Smooth muscle cell (in vitro differentiated cells): ENCODE data around the gene INTS15. TPM values are rescaled to one million over a fixed set of nuclear protein-coding genes. Genes with fewer than 3 reads are reported as not detected.
"Not testable (repeated sequence)": the region's sequence is repeated elsewhere in the genome, so short reads cannot be mapped to it uniquely, and the experiment has no call there.

Experiments used
- DNase-seq: peaks from one replicate; lab custom pipeline; 2025; ENCODE audit not compliant: unreplicated experiment; lab: John Stamatoyannopoulos, UW
- H2AFZ ChIP-seq: fragments of 200-600 bp; sonication (generic); 2 replicates; pipeline ENCODE4 v1.6.0; 2016; ENCODE audit warnings: antibody characterized with exemption, low read depth, mild to moderate bottlenecking
- H3F3A ChIP-seq: fragments of 200-600 bp; sonication (generic); 2 replicates; pipeline ENCODE4 v1.6.0; 2017; ENCODE audit warnings: antibody characterized with exemption, low read depth
- H3K27ac ChIP-seq: fragments of 200-600 bp; sonication (generic); 2 replicates; pipeline ENCODE4 v1.5.1; 2016; ENCODE audit warnings: low read depth, mild to moderate bottlenecking
- H3K27me3 ChIP-seq: fragments of 200-600 bp; sonication (generic); 2 replicates; pipeline ENCODE4 v1.6.1; 2016; ENCODE audit warnings: low read depth, mild to moderate bottlenecking
- H3K36me3 ChIP-seq: fragments of 200-600 bp; sonication (generic); 2 replicates; pipeline ENCODE4 v1.5.1; 2016; ENCODE audit warnings: low read depth
- H3K4me1 ChIP-seq: fragments of 200-600 bp; sonication (generic); 2 replicates; pipeline ENCODE4 v1.5.1; 2016; ENCODE audit warnings: low read depth
- H3K4me2 ChIP-seq: fragments of 200-600 bp; sonication (generic); 2 replicates; pipeline ENCODE4 v1.6.0; 2016; ENCODE audit warnings: mild to moderate bottlenecking
- H3K4me3 ChIP-seq: fragments of 200-600 bp; sonication (generic); 2 replicates; pipeline ENCODE4 v1.5.1; 2016; ENCODE audit warnings: mild to moderate bottlenecking
- H3K79me2 ChIP-seq: fragments of 200-600 bp; sonication (generic); 2 replicates; pipeline ENCODE4 v1.6.0; 2016; ENCODE audit warnings: low read depth, mild to moderate bottlenecking
- H3K9ac ChIP-seq: fragments of 200-600 bp; sonication (generic); 2 replicates; pipeline ENCODE4 v1.6.0; 2016; ENCODE audit warnings: low read depth
- H3K9me3 ChIP-seq: fragments of 200-600 bp; sonication (generic); replicated peaks from 2 replicates; pipeline ENCODE4 v1.5.1; 2016; ENCODE audit warnings: low read depth
- H4K20me1 ChIP-seq: fragments of 200-600 bp; sonication (generic); 2 replicates; pipeline ENCODE4 v1.6.0; 2016; ENCODE audit warnings: low read depth
- WGBS: methylation state at CpG from one replicate; pipeline ENCODE4 v1.1.7; 2016; ENCODE audit warnings: low lambda C conversion rate; 5-methylcytosine and 5-hydroxymethylcytosine counted together
- polyA plus RNA-seq: library from polyadenylated mRNA; unstranded; fragments of >200 nt; fragmentation: Nextera tagmentation; extraction: Ambion mirVana; gene quantifications from 2 replicates; pipeline ENCODE4 v1.2.1, GENCODE V29; 2016
- total RNA-seq: library from RNA; depleted of rRNA; stranded (reverse); fragments of >200 nt; gene quantifications from 2 replicates; pipeline ENCODE4 v1.2.3, GENCODE V29; 2014
- TF ChIP-seq, protein P1 (sequence below): fragments of 200-600 bp; sonication (generic); IDR thresholded peaks from 2 replicates; pipeline ENCODE4 v1.5.1; 2017; ENCODE audit warnings: borderline replicate concordance, mild to moderate bottlenecking, antibody characterized with exemption; ENCODE audit not compliant: insufficient read depth, poor library complexity, severe bottlenecking

INTS15 gene
- total and polyA plus RNA-seq, 2 experiments from 2014 or later: 14.7 to 25.9 TPM

DNA sequence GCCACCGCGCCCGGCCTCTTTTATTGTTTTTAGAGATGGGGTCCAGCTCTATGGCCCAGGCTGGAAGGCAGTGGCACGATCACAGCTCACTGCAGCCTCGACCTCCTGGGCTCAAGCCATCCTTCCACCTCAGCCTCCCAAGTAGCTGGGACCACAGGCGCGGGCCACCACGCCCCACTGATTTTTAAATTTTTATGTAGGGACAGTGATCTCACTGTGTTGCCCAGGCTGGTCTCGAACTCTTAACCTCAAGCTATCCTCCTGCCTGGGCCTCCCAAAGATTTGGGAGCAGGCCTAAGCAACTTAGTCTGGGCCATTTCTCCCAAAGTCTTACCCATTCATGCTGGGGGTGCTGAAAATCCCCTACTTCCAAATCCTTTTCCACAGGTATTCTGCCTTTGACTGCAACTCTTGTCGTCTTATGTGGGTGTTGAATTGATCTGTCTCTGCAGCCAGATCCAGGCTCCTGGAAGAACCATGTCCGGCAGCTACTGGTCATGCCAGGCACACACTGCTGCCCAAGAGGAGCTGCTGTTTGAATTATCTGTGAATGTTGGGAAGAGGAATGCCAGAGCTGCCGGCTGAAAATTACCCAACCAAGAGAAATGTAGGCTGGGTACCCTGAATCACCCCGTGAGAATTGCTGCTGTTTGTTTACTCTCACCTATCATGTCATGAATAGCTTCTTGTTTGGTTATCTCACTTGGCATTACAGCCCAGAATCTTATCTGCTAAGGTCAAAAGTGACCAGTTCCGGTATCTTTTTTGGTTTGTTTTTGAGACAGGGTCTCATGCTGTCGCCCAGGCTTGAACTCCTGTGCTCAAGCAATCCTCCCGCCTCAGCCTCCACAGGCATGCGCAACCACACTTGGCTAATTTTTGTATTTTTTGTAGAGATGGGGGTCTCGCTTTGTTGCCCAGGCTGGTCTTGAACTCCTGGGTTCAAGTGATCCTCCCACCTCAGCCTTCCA, 11.4 kb upstream of the INTS15 start:
- 93% methylated on average over 18 of the region's 18 CpGs for whole genome bisulfite sequencing

DNA sequence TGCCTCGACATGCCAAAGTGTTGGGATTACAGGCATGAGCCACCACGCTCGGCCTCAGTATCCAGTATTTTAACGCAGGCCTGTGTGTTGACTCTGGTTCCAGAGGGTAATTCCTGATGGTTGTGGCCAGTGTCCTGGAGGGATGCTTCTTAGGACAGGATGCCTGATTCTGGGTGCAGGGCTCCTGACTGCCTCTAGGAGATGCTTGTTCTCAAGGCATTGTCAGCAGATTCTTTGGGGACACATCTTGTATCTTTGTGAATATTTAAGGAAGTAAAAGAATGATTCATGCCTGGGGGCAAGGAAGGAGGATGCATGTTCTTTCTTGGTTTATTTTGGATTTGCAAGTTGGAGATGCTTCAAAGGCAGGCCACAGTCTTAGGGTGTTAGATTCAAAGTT, 10.4 kb upstream of the INTS15 start:
- Histone ChIP-seq H3K27ac (no peak overlapping the region), H3K4me3 (no peak overlapping the region), H3K9me3 (no peaks in the 10 kb centered on the region), H3K4me1 (peaks cover 6% of the 10 kb centered on the region), H4K20me1 (no peaks in the 10 kb centered on the region), H3K4me2 (no peak overlapping the region), H3F3A (no peaks in the 10 kb centered on the region), H3K27me3 (no peaks in the 10 kb centered on the region), H3K36me3 (peaks cover 14% of the 10 kb centered on the region), H3K9ac (no peak overlapping the region), H3K79me2 (no peaks in the 10 kb centered on the region), H2AFZ (no peak overlapping the region)
- TF ChIP-seq, protein P1, sequence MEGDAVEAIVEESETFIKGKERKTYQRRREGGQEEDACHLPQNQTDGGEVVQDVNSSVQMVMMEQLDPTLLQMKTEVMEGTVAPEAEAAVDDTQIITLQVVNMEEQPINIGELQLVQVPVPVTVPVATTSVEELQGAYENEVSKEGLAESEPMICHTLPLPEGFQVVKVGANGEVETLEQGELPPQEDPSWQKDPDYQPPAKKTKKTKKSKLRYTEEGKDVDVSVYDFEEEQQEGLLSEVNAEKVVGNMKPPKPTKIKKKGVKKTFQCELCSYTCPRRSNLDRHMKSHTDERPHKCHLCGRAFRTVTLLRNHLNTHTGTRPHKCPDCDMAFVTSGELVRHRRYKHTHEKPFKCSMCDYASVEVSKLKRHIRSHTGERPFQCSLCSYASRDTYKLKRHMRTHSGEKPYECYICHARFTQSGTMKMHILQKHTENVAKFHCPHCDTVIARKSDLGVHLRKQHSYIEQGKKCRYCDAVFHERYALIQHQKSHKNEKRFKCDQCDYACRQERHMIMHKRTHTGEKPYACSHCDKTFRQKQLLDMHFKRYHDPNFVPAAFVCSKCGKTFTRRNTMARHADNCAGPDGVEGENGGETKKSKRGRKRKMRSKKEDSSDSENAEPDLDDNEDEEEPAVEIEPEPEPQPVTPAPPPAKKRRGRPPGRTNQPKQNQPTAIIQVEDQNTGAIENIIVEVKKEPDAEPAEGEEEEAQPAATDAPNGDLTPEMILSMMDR: no peak
- WGBS: 98% methylated on average over 4 of the region's 4 CpGs
- DNase-seq: no peak

More for the DNA sequence above, 11.4 kb upstream of the INTS15 start:
- no peaks in the 10 kb centered on the region for H3K79me2 ChIP-seq
- H3K4me2 ChIP-seq: peak overlapping the region; percentile 95
- H3K9ac ChIP-seq: peak overlapping the region; percentile 94
- H3F3A ChIP-seq: no peaks in the 10 kb centered on the region
- peaks cover 14% of the 10 kb centered on the region for H3K36me3 ChIP-seq
- TF ChIP-seq, protein P1: no peak
- peaks cover 6% of the 10 kb centered on the region for H3K4me1 ChIP-seq
- peak overlapping the region; percentile 72 for H3K4me3 ChIP-seq
- H3K27me3 ChIP-seq: no peaks in the 10 kb centered on the region
- no peaks in the 10 kb centered on the region for H3K9me3 ChIP-seq
- DNase-seq: no peak
- peak overlapping the region; percentile 88 for H3K27ac ChIP-seq
- H4K20me1 ChIP-seq: no peaks in the 10 kb centered on the region
- no peak overlapping the region for H2AFZ ChIP-seq

DNA sequence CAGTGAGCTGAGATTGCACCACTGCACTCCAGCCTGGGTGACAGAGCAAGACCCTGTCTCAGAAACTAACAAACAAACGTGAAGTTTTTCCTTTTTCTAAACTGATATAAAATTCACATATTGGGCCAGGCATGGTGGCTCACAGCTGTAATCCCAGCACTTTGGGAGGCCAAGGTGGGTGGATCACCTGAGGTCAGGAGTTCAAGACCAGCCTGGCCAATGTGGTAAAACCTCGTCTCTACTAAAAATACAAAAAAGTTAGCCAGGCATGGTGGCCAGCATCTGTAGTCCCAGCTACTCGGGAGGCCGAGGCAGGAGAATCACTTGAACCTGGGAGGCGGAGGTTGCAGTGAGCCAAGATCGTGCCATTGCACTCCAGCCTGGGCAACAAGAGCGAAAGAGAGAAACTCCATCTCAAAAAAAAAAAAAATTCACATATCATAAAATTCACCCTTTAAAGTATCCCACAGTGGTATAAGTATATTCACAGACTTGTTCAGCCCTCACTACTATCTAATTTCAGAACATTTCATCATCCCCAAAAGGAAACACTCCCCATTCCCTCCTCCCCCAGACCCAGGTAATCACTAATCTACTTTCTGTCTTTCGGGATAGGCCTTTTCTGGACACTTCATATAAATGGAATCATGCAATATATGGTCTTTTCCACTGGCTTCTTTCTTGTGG, 3.9 kb upstream of the INTS15 start:
- H3K27ac ChIP-seq, H3K9ac ChIP-seq, H2AFZ ChIP-seq, H4K20me1 ChIP-seq, H3K79me2 ChIP-seq, H3K9me3 ChIP-seq, H3K27me3 ChIP-seq, H3K4me3 ChIP-seq, DNase-seq, H3K4me2 ChIP-seq, H3K4me1 ChIP-seq: not testable (repeated sequence)
- 97% methylated on average over 8 of the region's 8 CpGs for WGBS
- peaks cover 14% of the 10 kb centered on the region for H3K36me3 ChIP-seq
- peaks cover 11% of the 10 kb centered on the region for H3F3A ChIP-seq

DNA sequence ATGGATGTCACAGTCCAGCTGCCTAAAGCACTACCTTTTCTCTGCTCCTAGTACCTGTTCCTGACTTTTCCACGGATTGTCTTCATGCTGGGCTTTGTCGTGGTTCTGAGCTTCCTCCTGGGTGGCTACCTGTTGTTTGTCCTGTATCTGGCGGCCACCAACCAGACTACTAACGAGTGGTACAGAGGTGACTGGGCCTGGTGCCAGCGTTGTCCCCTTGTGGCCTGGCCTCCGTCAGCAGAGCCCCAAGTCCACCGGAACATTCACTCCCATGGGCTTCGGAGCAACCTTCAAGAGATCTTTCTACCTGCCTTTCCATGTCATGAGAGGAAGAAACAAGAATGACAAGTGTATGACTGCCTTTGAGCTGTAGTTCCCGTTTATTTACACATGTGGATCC, 1.3 kb upstream of the INTS15 start:
- Histone ChIP-seq H3K36me3 (no peaks in the 10 kb centered on the region), H4K20me1 (peaks cover 5% of the 10 kb centered on the region), H3K9me3 (no peaks in the 10 kb centered on the region), H3K4me1 (peaks cover 4% of the 10 kb centered on the region), H3K79me2 (peaks cover 23% of the 10 kb centered on the region), H2AFZ (no peak overlapping the region), H3K9ac (no peak overlapping the region), H3F3A (peaks cover 13% of the 10 kb centered on the region), H3K27ac (no peak overlapping the region), H3K4me3 (no peak overlapping the region), H3K4me2 (no peak overlapping the region), H3K27me3 (no peaks in the 10 kb centered on the region)
- no peak for DNase-seq
- TF ChIP-seq, protein P1: no peak
- WGBS: 96% methylated on average over 9 of the region's 9 CpGs
